B cell (primary cell): ENCODE data around the gene RSPO4. TPM values are rescaled to one million over a fixed set of nuclear protein-coding genes. Genes with fewer than 3 reads are reported as not detected.

Experiments
- ATAC-seq: fragments of 200-7000 bp; cut with Tn5 transposase; one replicate; pipeline ENCODE4 v1.10.0; 2021; ENCODE audit warnings: low read depth, mild to moderate bottlenecking, moderate number of reproducible peaks, moderate library complexity
- CTCF ChIA-PET: fragments of 350-600 bp; sonication (Branson Sonifier 250); formaldehyde crosslinking; loops from one replicate; lab custom pipeline; 2021; ENCODE audit warnings: antibody characterized with exemption, inconsistent platforms; lab: Charles Lee
- POLR2A ChIA-PET: fragments of 350-600 bp; sonication (Branson Sonifier 250); formaldehyde crosslinking; loops from one replicate; lab custom pipeline; 2021; ENCODE audit warnings: antibody characterized with exemption; lab: Charles Lee
- DNase-seq: peaks from one replicate; pipeline ENCODE4 v3.0.0; 2013
- H2AFZ ChIP-seq: 2 replicates; pipeline ENCODE4 v1.6.1; 2012; ENCODE audit warnings: mild to moderate bottlenecking, low read depth, low read length; ENCODE audit not compliant: insufficient read depth, poor library complexity, severe bottlenecking
- H3K27ac ChIP-seq, 2 donors: 1 replicate in 1 of 2; 2 replicates in 1 of 2; pipeline ENCODE4 v1.5.1; 2012 to 2013; ENCODE audit warnings: low read length in 2 of 2, mild to moderate bottlenecking in 2 of 2, moderate library complexity in 1 of 2
- H3K27me3 ChIP-seq, 4 experiments: fragments of 200-600 bp in 1 of 4; sonication (generic) in 1 of 4; replicated peaks in 1 of 4; 1 replicate in 2 of 4; 2 replicates in 2 of 4; pipeline versions ENCODE4 v1.6.1 to v1.7.0; 2013 to 2016; ENCODE audit warnings: low read length in 3 of 4, mild to moderate bottlenecking in 2 of 4, mixed read lengths in 1 of 4, moderate library complexity in 1 of 4; ENCODE audit not compliant: insufficient read depth in 4 of 4, control insufficient read depth in 3 of 4; ENCODE audit errors: control extremely low read depth in 1 of 4
- H3K36me3 ChIP-seq, 2 experiments: replicated peaks in 1 of 2; 1 replicate in 1 of 2; 2 replicates in 1 of 2; pipeline versions ENCODE4 v1.6.1 to v1.7.1; 2013; ENCODE audit warnings: low read length in 1 of 2; ENCODE audit not compliant: insufficient read depth in 2 of 2, control insufficient read depth in 1 of 2; ENCODE audit errors: control extremely low read depth in 1 of 2, extremely low read depth in 1 of 2
- H3K4me1 ChIP-seq, 2 donors: fragments of 200-600 bp in 1 of 2; sonication (generic) in 1 of 2; 1 replicate in 1 of 2; 2 replicates in 1 of 2; pipeline versions ENCODE4 v1.5.1 to v1.6.1; 2013 to 2017; ENCODE audit warnings: low read length in 2 of 2; ENCODE audit not compliant: control insufficient read depth in 2 of 2, insufficient read depth in 2 of 2
- H3K4me2 ChIP-seq: replicated peaks from 2 replicates; pipeline ENCODE3; 2012; ENCODE audit warnings: mild to moderate bottlenecking, low read depth, low read length; ENCODE audit not compliant: poor library complexity, severe bottlenecking
- H3K4me3 ChIP-seq, 5 experiments: fragments of 200-600 bp in 1 of 5; sonication (generic) in 1 of 5; 1 replicate in 3 of 5; 2 replicates in 2 of 5; pipeline versions ENCODE4 v1.5.1 to v1.7.0; 2011 to 2016; ENCODE audit warnings: low read length in 4 of 5, mild to moderate bottlenecking in 4 of 5, low read depth in 2 of 5, control low read depth in 1 of 5, moderate library complexity in 1 of 5; ENCODE audit not compliant: insufficient read depth in 1 of 5; ENCODE audit errors: control extremely low read depth in 1 of 5, extremely low read depth in 1 of 5
- H3K79me2 ChIP-seq: fragments of 200-600 bp; sonication (generic); one replicate; pipeline ENCODE4 v1.6.0; 2016; ENCODE audit warnings: low read length; ENCODE audit not compliant: control insufficient read depth, insufficient read depth
- H3K9ac ChIP-seq: fragments of 200-600 bp; sonication (generic); 2 replicates; pipeline ENCODE4 v1.6.1; 2017; ENCODE audit warnings: mild to moderate bottlenecking, low read length, moderate library complexity
- H3K9me3 ChIP-seq, 3 donors: one replicate each; pipeline versions ENCODE4 v1.6.1 to v1.7.1; 2013; ENCODE audit warnings: low read length in 2 of 3; ENCODE audit not compliant: control insufficient read depth in 2 of 3, insufficient read depth in 1 of 3; ENCODE audit errors: control extremely low read depth in 1 of 3
- H4K20me1 ChIP-seq: 2 replicates; pipeline ENCODE4 v1.6.0; 2012; ENCODE audit warnings: mild to moderate bottlenecking, low read length; ENCODE audit not compliant: insufficient read depth, control insufficient read depth, poor library complexity, severe bottlenecking
- H3K27ac Mint-ChIP-seq: one replicate; pipeline ENCODE4 v1.8.0; 2021; ENCODE audit warnings: mixed read lengths
- H3K27me3 Mint-ChIP-seq: one replicate; pipeline ENCODE4 v1.8.0; 2021; ENCODE audit warnings: mixed read lengths
- H3K4me1 Mint-ChIP-seq: one replicate; pipeline ENCODE4 v1.8.0; 2021; ENCODE audit warnings: mixed read lengths
- H3K4me3 Mint-ChIP-seq: one replicate; pipeline ENCODE4 v1.8.0; 2021; ENCODE audit warnings: mixed read lengths
- H3K9me3 Mint-ChIP-seq: one replicate; pipeline ENCODE4 v1.8.0; 2022; ENCODE audit warnings: mixed read lengths; ENCODE audit not compliant: insufficient read depth
- EZH2 ChIP-seq: IDR thresholded peaks from 2 replicates; pipeline ENCODE4 v1.6.1; 2012; ENCODE audit warnings: borderline replicate concordance, low read depth, mild to moderate bottlenecking, moderate library complexity, low read length; ENCODE audit not compliant: insufficient read depth, poor library complexity, severe bottlenecking
- WGBS: methylation state at CpG from one replicate; pipeline ENCODE4 v1.1.5; 2013; ENCODE audit warnings: missing lambda C conversion rate; ENCODE audit not compliant: insufficient coverage; 5-methylcytosine and 5-hydroxymethylcytosine counted together
- intact Hi-C: fragments of 100-400 bp; cut with micrococcal nuclease; formaldehyde crosslinking; loops from one replicate; pipeline ENCODE4 v1.10.0; 2022
- polyA plus RNA-seq: library from polyadenylated mRNA; depleted of rRNA; stranded (reverse); fragments of >200 nt; gene quantifications from 2 replicates; pipeline ENCODE4 v1.2.3, GENCODE V29; 2012
- total RNA-seq, 2 donors: library from RNA; stranded (reverse); fragments of 120-200 nt in 1 of 2; gene quantifications; 1 replicate in 1 of 2; 2 replicates in 1 of 2; pipeline versions ENCODE4 v1.2.3 to v1.2.4, GENCODE V29; 2013 to 2022
- TF ChIP-seq, protein P1 (sequence below): fragments of 200-600 bp; IDR thresholded peaks from one replicate; pipeline ENCODE4 v1.8.0; 2022; ENCODE audit warnings: antibody characterized with exemption, mild to moderate bottlenecking

Gene RSPO4
- total and polyA plus RNA-seq, 2 donors (not counting 1 experiment from before 2014, with no cell fraction given): 0.04 to 0.37 TPM

DNA sequence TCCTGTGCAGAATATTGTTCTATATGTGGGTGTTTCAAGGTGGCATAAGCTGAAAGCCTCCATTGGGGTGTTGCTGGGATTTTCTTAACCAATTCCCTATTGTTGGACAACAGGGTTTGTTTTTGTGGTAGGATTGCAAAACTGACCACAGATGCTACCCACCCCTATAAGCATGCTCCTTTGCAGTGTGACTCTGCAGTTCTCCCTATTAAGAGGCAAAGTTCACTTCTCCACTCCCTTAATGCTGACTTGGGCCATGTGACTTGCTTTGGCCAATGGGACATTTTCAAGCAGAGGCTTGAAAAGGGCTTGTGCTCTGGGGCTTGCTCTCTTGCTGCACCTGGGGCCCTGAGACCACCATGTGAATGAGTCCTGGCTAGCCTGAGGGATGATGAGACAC is 77.5 kb downstream of the RSPO4 start:
- H3K27ac ChIP-seq: no peak overlapping the region
- no peaks in the 10 kb centered on the region for H3K4me1 ChIP-seq
- H4K20me1 ChIP-seq: no peaks in the 10 kb centered on the region
- H3K27me3 ChIP-seq: peaks cover 0 to 5% (median 0%) of the 10 kb centered on the region in 4 experiments
- ChIA-PET CTCF (no interaction called here), POLR2A (no interaction called here)
- H3K9me3 ChIP-seq: no peaks in the 10 kb centered on the region
- H3K79me2 ChIP-seq: no peaks in the 10 kb centered on the region
- no peak overlapping the region for H3K4me3 Mint-ChIP-seq
- H3K9ac ChIP-seq: no peak overlapping the region
- intact Hi-C loops: no loop called here
- no peak for DNase-seq
- H2AFZ ChIP-seq: no peak overlapping the region
- H3K4me3 ChIP-seq: no peak overlapping the region
- H3K27me3 Mint-ChIP-seq: peaks cover 41% of the 10 kb centered on the region
- H3K36me3 ChIP-seq: no peaks in the 10 kb centered on the region
- H3K27ac Mint-ChIP-seq: no peak overlapping the region
- ATAC-seq: no peak
- TF ChIP-seq, protein P1, sequence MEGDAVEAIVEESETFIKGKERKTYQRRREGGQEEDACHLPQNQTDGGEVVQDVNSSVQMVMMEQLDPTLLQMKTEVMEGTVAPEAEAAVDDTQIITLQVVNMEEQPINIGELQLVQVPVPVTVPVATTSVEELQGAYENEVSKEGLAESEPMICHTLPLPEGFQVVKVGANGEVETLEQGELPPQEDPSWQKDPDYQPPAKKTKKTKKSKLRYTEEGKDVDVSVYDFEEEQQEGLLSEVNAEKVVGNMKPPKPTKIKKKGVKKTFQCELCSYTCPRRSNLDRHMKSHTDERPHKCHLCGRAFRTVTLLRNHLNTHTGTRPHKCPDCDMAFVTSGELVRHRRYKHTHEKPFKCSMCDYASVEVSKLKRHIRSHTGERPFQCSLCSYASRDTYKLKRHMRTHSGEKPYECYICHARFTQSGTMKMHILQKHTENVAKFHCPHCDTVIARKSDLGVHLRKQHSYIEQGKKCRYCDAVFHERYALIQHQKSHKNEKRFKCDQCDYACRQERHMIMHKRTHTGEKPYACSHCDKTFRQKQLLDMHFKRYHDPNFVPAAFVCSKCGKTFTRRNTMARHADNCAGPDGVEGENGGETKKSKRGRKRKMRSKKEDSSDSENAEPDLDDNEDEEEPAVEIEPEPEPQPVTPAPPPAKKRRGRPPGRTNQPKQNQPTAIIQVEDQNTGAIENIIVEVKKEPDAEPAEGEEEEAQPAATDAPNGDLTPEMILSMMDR: no peak
- TF ChIP-seq EZH2: no peak
- no peak overlapping the region for H3K4me2 ChIP-seq
- no peaks in the 10 kb centered on the region for H3K9me3 Mint-ChIP-seq
- H3K4me1 Mint-ChIP-seq: no peaks in the 10 kb centered on the region

DNA sequence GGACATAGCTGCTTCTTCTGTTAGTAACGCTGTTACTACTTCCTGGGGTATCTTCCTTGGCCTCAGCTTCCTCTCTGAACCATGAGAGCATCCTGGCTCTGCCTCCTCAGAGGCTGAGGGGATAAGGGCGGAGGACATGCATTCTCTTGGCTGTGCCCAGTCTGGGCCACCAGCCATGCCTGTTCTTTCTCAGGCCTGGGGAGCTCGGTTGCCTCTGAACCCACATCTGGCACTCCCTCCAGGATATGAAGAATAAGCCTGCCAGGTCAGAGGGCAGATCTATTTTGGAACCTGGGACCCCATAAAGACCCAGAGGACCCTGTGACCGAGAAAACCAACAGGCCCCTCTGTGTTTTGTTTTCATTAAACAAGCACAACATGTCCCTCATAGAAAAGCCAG is 79.3 kb downstream of the RSPO4 start:
- intact Hi-C loops: no loop called here
- CTCF ChIA-PET: no interaction called here

More for the DNA sequence above, 79.3 kb downstream of the RSPO4 start:
- Histone ChIP-seq H4K20me1 (no peaks in the 10 kb centered on the region), H3K27ac (no peak overlapping the region), H3K4me3 (no peak overlapping the region), H3K4me2 (no peak overlapping the region), H2AFZ (no peak overlapping the region), H3K27me3 (peaks cover 0 to 5% (median 0%) of the 10 kb centered on the region in 4 experiments), H3K4me1 (no peaks in the 10 kb centered on the region), H3K36me3 (no peaks in the 10 kb centered on the region), H3K9me3 (no peaks in the 10 kb centered on the region), H3K9ac (no peak overlapping the region), H3K79me2 (no peaks in the 10 kb centered on the region)
- no peak for DNase-seq
- H3K27ac Mint-ChIP-seq: no peak overlapping the region
- H3K9me3 Mint-ChIP-seq: no peaks in the 10 kb centered on the region
- 84% methylated on average over 4 of the region's 4 CpGs for WGBS
- no peaks in the 10 kb centered on the region for H3K4me1 Mint-ChIP-seq
- POLR2A ChIA-PET: no interaction called here
- H3K27me3 Mint-ChIP-seq: peaks cover 25% of the 10 kb centered on the region
- H3K4me3 Mint-ChIP-seq: no peak overlapping the region
- TF ChIP-seq EZH2: no peak
- TF ChIP-seq, protein P1: no peak
- no peak for ATAC-seq
